Measurements from ENCODE around the gene MYO15B.

MYO15B gene

DNA sequence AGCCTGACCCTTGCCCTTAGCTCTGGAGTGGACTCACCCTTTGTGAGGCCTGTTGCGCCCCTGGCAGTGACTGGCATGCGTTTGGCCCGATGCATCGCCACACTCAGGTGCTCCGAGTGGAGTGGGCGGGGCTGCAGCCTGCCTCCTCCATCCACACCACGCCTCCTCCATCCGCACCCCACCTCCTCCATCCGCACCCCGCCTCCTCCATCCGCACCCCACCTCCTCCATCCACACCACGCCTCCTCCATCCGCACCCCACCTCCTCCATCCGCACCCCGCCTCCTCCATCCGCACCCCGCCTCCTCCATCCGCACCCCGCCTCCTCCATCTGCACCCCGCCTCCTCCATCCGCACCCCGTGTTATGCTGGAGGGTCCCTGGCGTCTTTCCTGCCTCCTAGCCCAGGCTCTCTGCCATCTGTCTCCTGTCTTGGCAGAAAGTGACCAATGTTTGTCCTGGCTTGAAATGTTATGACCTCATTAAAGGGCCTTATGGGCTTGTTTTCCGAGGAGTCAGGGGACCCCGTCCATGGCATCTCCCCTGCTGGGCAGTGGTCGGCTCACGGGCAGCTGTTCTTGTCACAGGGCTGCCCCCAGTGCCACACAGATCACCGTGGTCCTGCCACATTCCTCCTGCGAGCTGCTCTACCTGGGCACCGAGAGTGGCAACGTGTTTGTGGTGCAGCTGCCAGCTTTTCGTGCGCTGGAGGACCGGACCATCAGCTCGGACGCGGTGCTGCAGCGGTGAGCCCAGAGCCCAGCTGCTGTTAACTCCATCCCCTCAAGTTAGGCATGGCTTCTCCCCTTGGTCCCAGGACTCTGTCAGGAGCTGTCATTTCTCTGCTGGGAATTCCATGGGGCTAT, 28.7 kb upstream of the MYO15B start:
- DNase-seq (ENCODE audit: low read depth in 1 of 2, low spot score in 1 of 2), result no peak

DNA sequence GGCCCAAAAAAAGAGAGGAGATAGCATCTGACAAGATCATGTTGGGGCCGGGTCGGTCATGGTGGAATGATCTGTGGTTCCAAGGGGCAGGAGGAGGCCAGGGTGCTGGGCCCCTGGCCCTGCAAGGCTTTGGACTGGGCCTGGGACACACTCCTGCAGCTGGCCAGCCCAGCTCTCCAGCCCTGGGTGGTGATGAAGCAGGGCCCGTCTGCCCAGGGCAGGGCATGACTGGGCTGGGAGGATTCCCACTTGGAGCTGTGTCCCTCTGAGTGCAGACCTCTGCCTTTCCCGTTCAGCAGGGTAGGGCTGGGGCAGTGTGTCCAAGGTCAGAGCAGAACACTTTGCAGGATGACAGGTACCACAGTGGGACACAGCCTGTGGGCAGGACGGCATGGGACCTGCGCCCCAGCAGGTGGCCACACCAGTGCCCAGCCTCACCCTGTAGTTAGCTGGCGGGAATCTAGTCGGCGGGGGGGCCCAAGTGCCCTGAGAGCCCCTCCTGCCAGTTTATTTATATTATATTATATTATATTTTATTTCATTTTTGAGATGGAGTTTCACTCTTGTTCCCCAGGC, 27.6 kb upstream of the MYO15B start:
- DNase-seq (ENCODE audit: low read depth in 1 of 2, low spot score in 1 of 2), result no peak

DNA sequence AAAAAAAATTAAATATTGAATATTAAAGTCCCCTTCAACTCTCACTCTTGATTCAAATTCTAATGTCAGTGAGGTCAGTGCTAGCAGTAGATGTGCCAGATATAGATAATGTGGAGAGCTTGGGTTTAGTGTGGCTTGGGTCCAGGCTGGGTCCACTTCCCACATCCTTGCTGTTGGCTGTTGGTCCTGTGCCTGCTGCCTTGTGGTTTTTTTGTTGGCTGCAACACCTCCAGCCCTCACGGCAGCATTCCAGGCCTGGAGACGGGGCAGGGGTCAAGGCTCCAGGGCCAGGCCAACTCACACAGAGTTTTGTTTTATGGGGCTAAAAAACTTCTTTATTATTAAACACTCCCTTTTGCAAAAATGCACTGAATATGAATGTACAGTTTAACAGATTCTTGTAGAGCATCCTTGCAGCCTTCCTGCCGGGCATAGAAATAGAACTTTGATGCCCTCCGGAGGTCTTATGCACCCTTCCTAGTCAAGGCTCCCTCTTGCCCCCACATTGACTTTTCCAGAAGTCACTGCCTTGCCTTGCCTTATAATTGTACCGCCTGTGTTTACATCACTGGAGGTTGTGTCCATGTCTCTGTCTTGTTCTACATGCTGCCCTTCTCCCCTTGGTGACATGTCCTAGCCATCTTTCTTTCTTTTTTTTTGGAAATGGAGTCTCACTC, 25.5 kb upstream of the MYO15B start:
- DNase-seq (ENCODE audit: low read depth in 1 of 2, low spot score in 1 of 2), result no peak

DNA sequence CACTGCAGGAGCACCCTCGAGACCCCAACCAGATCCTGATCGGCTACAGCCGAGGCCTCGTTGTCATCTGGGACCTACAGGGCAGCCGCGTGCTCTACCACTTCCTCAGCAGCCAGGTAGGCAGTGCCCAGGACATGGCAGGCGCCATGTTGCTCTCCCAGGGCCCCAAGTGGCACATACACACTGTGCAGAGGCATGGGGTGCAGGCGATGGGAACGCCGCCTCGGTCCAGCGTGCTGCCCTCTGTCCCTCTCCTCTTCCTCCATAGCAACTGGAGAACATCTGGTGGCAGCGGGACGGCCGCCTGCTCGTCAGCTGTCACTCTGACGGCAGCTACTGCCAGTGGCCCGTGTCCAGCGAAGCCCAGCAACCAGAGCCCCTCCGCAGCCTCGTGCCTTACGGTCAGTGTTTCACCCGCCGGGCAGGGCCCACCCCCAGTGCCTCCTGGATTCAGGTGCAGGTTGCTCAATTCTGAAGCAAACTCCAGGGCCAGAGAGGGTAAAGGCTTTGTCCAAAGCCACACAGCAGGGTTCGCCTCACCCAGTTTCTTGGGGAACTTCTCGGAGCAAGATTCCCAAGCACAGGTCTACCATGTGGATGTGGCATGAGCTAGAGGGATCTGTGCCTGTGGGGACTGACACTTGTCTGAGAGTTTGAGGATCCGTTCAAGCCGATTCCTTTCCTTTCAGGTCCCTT, 24.4 kb upstream of the MYO15B start:
- no peak for DNase-seq (ENCODE audit: low read depth in 1 of 2, low spot score in 1 of 2)

DNA sequence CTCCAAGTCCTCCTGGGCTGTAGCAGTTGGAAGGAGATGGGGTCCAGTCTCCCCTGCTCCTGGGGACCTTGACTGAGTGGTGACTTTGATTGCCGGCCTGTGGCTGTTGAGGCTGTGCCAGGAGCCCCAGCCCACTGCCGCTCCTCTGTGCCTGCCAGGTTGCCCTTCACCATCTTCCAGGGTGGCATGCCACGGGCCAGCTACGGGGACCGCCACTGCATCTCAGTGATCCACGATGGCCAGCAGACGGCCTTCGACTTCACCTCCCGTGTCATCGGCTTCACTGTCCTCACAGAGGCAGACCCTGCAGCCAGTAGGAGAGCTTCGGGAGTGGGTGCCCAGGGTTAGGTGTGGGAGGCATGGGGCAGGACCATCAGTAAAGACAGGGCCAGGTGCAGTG, 23.4 kb upstream of the MYO15B start:
- no peak for DNase-seq (ENCODE audit: low read depth in 1 of 2, low spot score in 1 of 2)

DNA sequence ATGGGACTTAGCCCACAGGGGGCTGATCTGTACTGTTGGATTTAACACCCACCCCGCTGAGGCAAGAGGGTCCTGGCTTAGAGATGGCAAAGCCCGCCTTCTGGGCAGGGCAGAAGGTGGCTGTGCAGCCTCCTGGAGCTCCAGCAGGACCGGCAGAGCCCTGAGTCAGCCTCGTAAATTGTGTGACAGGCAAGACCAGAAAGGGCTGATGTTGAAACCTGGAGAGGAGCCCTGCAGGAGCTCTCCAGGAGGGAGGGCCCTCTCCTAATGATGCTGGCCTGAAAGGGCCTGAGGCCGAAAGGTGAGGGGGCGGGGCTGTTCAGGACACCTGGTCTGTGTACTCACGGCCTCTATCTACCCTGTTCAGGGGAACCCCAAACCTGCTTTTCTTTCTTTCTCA, 22.5 kb upstream of the MYO15B start:
- no peak for DNase-seq (ENCODE audit: low read depth in 1 of 2, low spot score in 1 of 2)

DNA sequence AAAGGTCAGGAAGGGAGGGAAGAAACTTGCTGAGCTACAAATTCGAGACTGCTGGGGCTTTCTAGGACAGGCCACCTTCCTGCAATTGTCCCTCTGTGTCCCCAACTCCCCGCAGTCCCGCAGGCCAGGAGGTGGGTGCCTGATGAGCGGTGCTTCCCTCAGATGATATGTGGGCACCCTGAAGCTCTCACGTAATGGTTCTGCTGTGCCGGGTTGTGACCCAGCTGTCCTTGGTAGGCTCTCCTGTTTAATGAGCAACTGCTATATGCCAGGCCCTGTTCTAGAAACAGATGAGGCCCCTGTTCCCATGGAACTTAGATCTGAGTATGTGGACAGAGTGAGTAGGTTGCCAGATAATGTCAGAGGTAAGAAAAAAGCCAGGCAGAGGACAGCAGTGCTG, 22.0 kb upstream of the MYO15B start:
- no peak for DNase-seq (ENCODE audit: low read depth in 1 of 2, low spot score in 1 of 2)

DNA sequence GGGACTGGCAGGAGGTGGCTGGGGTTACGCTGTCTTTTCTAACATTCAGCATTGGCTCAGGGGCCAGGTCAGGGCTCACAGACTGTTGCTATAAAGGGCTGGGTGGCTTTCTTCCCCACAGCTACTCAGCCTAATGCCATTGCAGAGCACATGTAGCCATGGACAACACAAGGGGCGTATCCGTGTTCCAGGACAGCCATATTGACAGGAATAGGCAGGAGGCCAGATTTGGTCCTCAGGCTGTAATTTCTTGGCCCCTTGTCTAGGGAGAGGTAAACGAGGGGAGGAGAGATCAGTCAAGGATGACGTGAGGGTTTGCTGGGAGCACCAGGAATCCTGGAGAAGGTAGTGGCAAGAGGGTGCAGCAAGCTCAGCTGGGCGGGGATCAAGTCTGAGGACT, 21.2 kb upstream of the MYO15B start:
- no peak for DNase-seq (ENCODE audit: low read depth in 1 of 2, low spot score in 1 of 2)

DNA sequence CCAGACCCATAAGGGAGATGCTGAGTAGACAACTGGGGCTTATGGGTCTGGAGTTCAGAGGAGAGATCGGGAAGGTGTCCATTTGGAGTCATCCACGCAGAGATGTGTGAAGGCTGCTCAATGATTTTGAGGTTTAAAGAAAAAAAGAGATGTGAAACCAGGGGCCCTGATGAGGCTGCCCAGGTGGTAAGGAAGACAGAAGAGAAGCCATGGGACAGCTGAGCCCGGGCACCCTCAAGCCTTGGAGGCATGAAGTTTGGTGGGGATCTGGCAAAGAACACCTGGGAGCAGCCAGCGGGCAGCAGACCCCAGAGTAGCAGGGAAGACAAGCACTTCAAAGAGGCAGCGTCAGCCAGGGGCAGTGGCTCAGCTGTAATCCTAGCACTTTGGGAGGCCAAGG, 20.8 kb upstream of the MYO15B start:
- no peak for DNase-seq (ENCODE audit: low read depth in 1 of 2, low spot score in 1 of 2)

DNA sequence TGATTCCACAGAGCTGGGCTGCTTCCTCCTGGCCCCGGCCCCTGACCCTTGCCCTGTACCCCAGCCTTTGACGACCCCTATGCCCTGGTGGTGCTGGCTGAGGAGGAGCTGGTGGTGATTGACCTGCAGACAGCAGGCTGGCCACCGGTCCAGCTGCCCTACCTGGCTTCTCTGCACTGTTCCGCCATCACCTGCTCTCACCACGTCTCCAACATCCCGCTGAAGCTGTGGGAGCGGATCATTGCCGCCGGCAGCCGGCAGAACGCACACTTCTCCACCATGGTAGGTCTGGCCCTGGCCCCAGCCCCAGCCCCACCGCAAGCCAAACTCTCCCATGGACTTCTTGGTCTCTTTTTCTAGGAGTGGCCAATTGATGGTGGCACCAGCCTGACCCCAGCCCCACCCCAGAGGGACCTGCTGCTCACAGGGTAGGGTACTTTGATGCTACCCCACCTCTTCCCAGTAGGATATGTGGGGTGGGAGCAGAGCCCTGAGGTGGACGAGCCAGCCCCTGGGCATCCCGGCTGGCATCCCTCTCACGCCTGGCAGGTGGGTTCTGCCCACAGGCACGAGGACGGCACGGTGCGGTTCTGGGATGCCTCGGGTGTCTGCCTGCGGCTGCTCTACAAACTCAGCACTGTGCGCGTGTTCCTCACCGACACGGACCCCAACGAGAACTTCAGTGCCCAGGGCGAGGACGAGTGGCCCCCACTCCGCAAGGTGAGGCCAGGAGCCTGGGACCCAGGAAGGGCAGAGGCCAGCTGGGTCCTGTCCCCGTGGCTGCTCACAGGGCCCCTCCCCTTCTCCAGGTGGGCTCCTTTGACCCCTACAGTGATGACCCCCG, 19.0 kb upstream of the MYO15B start:
- no peak for DNase-seq (ENCODE audit: low read depth in 1 of 2, low spot score in 1 of 2)

DNA sequence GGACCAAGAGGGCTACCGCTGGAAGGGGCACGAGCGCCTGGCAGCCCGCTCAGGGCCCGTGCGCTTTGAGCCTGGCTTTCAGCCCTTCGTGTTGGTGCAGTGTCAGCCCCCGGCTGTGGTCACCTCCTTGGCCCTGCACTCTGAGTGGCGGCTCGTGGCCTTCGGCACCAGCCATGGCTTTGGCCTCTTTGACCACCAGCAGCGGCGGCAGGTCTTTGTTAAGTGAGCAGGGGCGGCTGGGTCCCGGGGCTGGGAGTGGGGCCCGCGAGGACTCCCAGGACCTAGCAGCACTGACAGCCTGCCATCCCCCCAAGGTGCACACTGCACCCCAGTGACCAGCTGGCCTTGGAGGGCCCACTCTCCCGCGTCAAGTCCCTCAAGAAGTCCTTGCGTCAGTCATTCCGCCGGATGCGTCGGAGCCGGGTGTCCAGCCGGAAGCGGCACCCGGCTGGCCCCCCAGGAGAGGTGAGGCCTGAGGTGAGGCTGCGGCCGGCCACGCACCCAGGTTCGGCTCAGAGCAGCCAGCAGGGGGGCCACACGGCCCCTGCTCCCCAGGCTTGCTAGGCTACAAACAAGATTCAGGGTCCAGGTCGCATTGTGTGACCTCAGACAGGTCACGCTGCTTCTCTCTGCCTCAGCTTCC, 17.4 kb upstream of the MYO15B start:
- DNase-seq (ENCODE audit: low read depth in 1 of 2, low spot score in 1 of 2), result no peak

DNA sequence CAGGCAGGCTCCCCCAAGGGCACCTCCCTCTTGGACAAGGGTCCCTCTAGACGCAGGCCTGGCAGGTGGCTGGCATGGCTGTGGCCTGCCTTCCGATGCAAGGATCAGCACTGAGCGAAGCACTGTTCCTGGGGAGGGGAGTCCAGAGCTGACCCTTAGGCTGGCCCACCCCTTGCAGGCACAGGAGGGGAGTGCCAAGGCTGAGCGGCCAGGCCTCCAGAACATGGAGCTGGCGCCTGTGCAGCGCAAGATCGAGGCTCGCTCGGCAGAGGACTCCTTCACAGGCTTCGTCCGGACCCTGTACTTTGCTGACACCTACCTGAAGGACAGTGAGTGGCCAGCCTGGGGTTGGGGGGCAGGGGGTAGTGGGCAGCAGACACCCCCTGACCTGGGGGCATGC, 16.8 kb upstream of the MYO15B start:
- DNase-seq (ENCODE audit: low read depth in 1 of 2, low spot score in 1 of 2), result no peak

DNA sequence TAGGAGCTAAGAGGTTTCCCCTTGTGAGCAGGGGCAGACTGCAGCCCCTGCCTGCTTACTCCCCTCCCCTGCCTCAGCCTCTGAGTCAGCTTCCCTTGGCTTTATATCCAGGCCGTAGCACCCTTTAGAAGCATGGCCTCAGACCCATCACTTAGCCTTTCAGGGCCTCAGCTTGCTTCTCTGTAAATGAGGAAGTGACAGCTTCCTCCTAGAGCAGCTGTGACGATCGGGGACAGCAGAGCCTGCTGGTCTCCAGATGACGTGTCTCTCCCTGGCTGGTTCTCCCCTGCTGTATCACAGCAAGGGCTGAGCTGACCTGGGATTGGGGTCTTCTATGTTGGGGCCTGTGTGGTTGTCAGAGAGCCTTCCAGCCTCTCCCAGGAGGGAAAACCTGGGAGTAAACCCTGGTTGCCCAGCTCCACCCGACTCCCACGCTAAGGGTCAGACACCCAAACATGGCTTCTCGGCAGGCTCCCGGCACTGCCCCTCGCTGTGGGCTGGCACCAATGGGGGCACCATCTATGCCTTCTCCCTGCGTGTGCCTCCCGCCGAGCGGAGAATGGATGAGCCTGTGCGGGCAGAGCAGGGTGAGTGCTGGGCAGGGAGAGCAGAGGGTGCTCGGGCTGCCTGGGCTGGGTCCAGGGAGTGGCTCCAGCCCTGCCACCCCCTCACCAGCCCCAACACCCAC, 16.3 kb upstream of the MYO15B start:
- DNase-seq (ENCODE audit: low read depth in 1 of 2, low spot score in 1 of 2), result no peak

DNA sequence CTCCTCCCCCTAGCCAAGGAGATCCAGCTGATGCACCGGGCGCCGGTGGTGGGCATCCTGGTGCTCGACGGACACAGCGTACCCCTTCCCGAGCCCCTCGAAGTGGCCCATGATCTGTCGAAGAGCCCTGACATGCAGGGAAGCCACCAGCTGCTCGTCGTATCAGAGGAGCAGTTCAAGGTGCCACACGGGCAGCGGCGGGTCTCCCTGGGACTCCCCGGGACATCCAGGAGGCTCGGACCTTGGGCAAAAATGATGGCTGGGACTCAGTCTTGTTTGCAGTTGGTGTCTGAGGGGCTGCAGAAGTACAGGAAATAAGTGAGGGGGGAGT, 15.8 kb upstream of the MYO15B start:
- DNase-seq (ENCODE audit: low read depth in 1 of 2, low spot score in 1 of 2), result no peak

DNA sequence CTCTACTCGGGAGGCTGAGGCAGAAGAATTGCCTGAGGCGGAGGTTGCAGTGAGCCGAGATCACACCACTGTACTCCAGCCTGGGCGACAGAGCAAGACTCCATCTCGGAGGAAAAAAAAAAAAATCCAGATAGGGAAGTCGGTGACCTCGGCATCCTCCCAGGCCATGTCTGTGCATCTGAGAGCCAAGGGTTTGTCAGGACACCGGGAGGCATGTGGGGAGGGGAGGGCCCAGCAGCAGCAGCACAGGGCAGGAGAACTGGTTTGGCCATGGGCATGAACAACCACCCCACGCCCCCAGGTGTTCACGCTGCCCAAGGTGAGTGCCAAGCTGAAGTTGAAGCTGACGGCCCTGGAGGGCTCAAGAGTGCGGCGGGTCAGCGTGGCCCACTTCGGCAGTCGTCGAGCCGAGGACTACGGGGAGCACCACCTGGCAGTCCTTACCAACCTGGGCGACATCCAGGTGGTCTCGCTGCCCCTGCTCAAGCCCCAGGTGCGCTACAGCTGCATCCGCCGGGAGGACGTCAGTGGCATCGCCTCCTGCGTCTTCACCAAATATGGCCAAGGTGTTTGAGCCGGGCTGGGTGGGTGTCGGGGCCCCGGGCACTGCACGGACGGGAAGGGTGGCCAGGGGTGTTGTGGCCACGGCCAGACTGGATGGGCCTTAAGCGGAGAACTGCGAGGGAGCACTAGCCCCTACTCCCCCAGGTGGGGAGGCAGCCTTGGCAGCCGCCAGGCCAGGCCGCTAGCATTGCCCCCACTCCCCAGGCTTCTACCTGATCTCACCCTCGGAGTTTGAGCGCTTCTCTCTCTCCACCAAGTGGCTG, 14.7 kb upstream of the MYO15B start:
- no peak for DNase-seq (ENCODE audit: low read depth in 1 of 2, low spot score in 1 of 2)

DNA sequence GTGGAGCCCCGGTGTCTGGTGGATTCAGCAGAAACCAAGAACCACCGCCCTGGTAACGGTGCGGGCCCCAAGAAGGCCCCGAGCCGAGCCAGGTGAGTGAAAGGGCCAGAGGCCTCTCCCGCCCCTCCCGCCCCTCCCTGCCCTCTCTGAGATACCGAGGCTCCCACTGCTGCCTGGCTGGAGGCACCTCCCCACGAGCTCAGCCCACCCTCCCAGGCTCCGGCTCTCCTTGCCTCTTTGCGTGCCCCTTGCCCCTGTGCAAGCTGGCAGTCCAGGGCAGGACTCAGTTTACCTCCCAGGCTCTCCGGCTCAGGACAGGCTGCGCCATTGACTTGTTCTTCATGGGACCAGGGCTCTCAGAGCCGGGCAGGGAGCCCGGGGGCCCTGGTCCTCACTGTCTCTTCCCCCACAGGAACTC, 14.1 kb upstream of the MYO15B start:
- DNase-seq (ENCODE audit: low read depth in 1 of 2, low spot score in 1 of 2), result no peak

DNA sequence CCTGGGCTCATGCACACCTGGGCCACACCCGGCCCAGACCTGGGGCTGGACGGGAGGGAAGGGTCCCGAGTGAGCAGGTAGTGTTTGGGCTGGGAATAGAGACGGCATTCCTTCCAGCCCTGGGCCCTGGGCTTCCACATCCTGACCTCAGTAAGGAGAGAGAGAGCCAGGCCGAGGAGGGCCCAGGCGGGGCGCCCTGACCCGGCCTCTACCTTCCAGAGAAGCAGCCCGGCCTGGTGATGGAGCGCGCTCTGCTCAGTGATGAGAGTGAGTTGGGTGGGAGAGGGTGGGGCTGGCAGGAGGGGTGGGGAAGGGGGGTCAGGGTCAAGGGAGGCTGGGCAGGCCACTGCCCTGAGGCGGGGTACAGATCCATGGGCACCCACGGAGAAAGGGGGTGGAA, 13.6 kb upstream of the MYO15B start:
- no peak for DNase-seq (ENCODE audit: low read depth in 1 of 2, low spot score in 1 of 2)

DNA sequence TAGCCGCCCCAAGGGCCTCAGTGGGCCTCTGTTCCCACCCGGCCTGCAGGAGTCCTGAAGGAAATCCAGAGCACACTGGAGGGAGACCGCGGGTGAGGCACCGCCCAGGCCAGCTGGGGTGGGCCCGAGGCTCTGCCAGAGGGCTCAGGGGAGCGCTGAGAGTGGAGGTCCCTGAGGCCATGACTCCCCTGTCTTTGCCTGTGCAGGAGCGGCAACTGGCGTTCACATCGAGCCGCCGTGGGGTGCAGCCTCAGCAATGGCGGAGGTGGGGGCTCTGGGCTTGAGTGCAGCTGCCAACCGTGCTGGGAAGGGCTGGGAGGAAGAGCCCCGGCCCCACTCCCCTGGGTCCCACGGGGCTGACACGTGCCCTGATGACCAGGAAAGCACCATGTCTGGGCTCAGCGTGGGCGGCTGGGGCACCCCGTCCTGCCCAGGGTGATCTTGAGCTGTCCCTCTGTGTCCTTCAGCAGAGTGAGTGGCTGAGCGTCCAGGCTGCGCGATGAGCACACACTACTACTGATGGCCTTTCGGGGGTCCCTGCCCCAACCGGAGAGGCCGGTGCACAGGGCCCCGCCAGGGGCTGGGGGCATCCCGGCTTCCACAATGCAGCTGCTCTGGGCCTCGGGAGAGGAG, 13.1 kb upstream of the MYO15B start:
- DNase-seq (ENCODE audit: low read depth in 1 of 2, low spot score in 1 of 2), result no peak

DNA sequence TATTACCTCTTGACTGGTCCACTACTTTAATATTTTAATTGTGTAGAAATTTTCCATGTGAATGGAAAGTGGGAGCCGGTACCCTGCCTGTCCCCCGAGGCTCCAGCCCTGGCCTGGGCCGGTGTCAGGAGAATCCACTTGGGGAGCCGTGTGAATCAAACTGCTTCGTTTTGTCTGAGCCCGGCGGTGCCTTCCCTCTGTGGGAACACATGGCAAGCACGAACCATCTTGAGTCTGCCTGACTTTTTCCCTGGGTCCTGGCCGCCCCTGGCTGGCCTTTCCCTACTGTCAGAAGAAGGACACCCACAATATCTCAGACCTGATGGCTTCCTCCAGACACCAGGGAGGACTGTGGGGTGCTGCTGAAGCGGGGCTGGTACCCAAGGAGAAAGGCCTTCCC, 12.4 kb upstream of the MYO15B start:
- DNase-seq (ENCODE audit: low read depth in 1 of 2, low spot score in 1 of 2), result no peak

All from stimulated activated CD4-positive, alpha-beta T cell treated with anti-CD3 and anti-CD28 coated beads, Interleukin-15, amount 100 ng/mL, for 1 hour (primary cell).